T-helper 2 cell treated with Interferon-gamma antibody and Interleukin-4, amounts not matched to agents 5 μg/mL and 100 μg/mL, for 36 hours (primary cell): Measurements from ENCODE around the gene DCDC1.

Experiments
- DNase-seq: peaks from one replicate; pipeline ENCODE4 v3.0.0; 2021; ENCODE audit warnings: low spot score
- H3K27ac Mint-ChIP-seq: one replicate; pipeline ENCODE4 v1.8.0; 2021; ENCODE audit warnings: mild to moderate bottlenecking, mixed read lengths
- H3K27me3 Mint-ChIP-seq: one replicate; pipeline ENCODE4 v1.8.0; 2021; ENCODE audit warnings: low read depth, mixed read lengths
- H3K36me3 Mint-ChIP-seq: one replicate; pipeline ENCODE4 v1.8.0; 2021; ENCODE audit warnings: low read depth, mixed read lengths
- H3K4me1 Mint-ChIP-seq: one replicate; pipeline ENCODE4 v1.8.0; 2021; ENCODE audit warnings: low read depth, mixed read lengths
- H3K4me3 Mint-ChIP-seq: one replicate; pipeline ENCODE4 v1.8.0; 2022; ENCODE audit warnings: mild to moderate bottlenecking, moderate library complexity, mixed read lengths
- H3K9me3 Mint-ChIP-seq: one replicate; pipeline ENCODE4 v1.8.0; 2021; ENCODE audit warnings: mixed read lengths

DCDC1 gene

DNA sequence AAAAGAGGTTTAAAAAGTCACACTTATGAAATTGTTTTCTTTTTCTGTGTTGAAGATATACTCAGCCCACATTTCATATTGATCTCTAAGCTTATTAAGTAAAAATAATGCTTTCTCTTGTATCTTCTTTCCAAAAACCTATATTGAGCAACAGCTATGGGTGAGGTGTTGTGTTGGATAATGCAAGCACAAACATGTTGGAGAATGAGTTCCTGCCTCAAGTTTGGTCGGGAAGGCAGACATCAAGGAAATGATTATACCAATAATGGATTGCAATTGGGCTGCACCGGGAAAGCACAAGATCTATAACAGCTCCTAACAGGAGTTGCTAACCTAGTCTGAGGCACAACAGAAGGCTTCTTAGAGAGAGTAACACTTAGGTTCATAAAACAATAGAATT is 474.5 kb downstream of the DCDC1 start:
- no peaks in the 10 kb centered on the region for H3K9me3 Mint-ChIP-seq
- no peak overlapping the region for H3K27ac Mint-ChIP-seq
- no peaks in the 10 kb centered on the region for H3K27me3 Mint-ChIP-seq
- no peaks in the 10 kb centered on the region for H3K36me3 Mint-ChIP-seq
- H3K4me1 Mint-ChIP-seq: no peaks in the 10 kb centered on the region
- H3K4me3 Mint-ChIP-seq: no peak overlapping the region
- DNase-seq: no peak

DNA sequence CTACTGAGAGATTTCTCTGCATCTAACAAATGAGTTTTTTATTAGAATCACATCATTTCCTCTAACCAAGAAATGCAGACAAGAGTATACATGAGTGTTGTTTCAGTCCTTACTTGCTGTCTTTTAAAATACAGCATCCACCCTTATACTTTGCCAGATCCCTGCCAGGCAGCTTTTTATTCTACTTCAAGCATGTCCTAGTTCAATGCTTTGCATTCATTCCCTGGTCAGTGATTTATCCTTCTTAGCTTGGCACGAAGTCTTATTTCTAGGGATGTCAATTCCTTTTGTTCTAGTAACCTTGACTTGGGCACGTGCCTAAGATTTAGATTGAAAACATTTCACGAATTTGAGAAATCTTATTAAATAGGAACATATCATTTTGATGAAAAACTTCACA is 476.2 kb downstream of the DCDC1 start:
- no peaks in the 10 kb centered on the region for H3K36me3 Mint-ChIP-seq
- no peaks in the 10 kb centered on the region for H3K9me3 Mint-ChIP-seq

DNA sequence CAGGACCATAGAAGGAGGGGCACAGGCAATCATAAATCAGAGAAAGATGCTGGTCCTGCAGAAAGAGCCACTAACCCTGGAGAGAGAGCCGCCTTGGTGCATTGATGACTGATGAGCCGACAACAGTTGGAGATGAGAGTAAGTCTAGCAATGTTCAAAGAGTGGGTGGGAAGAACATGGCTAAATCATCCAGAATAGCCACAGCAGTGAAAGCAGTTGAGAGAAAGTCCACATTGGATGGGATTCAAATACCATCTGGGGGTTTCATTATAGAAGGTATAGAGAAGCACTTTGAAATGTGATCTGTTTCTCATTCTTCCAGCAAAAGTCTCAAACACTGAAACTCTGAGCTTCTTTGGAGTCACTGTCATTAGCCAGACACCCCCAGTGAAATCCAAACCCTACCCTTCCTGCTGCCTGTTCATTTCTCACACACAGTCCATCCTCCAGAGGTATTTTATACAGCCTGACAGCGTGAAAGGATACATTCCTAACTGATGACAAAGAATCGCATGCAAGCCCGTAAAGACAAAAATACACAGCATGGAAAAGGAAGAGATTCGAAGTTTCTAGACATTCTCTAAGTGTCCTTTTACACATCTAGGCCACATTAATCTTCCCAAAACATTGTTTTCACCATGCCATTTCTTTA is 480.3 kb downstream of the DCDC1 start:
- no peak overlapping the region for H3K4me3 Mint-ChIP-seq
- no peak overlapping the region for H3K27ac Mint-ChIP-seq
- H3K36me3 Mint-ChIP-seq: no peaks in the 10 kb centered on the region
- H3K27me3 Mint-ChIP-seq: no peaks in the 10 kb centered on the region
- H3K4me1 Mint-ChIP-seq: no peaks in the 10 kb centered on the region
- no peaks in the 10 kb centered on the region for H3K9me3 Mint-ChIP-seq
- no peak for DNase-seq

More for the DNA sequence above, 476.2 kb downstream of the DCDC1 start:
- no peak for DNase-seq
- no peaks in the 10 kb centered on the region for H3K4me1 Mint-ChIP-seq
- no peak overlapping the region for H3K27ac Mint-ChIP-seq
- no peaks in the 10 kb centered on the region for H3K27me3 Mint-ChIP-seq
- H3K4me3 Mint-ChIP-seq: no peak overlapping the region

DNA sequence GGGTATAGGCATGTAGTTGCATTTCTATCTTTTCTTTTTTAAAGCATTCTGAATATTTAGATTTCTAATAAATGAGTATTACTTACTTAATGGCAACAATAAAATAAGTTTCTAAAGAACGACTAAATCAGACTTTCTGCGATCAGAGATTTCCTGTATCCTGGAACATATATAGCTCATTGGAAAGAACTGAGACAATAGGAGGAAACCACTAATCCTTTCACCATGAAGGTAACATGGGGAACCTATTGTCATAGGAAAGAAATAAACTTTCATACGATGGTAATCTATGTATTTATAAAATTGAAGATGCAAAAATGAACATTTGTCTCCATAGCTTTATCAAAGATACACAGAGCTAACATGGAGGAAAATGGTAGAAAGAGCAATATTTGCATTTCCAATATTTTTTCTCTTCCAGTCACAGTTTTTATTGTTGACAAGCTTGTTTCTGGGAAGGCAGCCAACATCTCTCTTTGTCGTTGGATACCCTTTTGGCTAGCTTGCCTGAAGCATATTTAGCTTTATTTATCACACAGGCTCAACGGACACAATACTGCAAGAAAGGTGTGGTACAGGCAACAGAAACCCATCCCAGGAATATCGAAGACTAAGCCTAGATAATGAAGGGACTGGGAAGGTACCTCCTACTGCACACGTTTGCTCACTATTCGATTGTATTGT is 490.1 kb downstream of the DCDC1 start:
- Mint-ChIP-seq H3K27ac (no peak overlapping the region), H3K27me3 (no peaks in the 10 kb centered on the region), H3K4me3 (no peak overlapping the region), H3K4me1 (no peaks in the 10 kb centered on the region), H3K9me3 (no peaks in the 10 kb centered on the region), H3K36me3 (no peaks in the 10 kb centered on the region)
- DNase-seq: no peak

DNA sequence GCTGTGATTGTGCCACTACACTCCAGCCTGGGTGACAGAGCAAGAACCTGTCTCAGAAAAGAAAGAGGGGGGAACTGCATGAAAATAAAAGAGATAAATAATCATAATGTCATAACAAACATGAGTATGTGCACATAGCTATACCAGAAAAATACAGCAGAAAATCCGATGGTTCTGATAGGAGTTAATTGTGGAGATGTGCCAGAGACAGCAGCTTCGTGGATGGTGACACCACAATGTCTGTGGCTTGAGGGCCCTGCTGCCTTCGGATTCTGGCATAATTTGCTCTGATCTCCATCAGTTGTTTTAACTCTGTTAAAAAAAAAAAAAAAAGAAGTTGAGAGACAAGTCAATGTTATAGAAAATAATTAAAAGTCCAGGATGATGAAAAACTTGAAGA is 491.1 kb downstream of the DCDC1 start:
- H3K9me3 Mint-ChIP-seq: no peaks in the 10 kb centered on the region
- H3K27me3 Mint-ChIP-seq: no peaks in the 10 kb centered on the region
- no peaks in the 10 kb centered on the region for H3K36me3 Mint-ChIP-seq
- no peaks in the 10 kb centered on the region for H3K4me1 Mint-ChIP-seq
- H3K27ac Mint-ChIP-seq: no peak overlapping the region
- no peak overlapping the region for H3K4me3 Mint-ChIP-seq
- DNase-seq: no peak

DNA sequence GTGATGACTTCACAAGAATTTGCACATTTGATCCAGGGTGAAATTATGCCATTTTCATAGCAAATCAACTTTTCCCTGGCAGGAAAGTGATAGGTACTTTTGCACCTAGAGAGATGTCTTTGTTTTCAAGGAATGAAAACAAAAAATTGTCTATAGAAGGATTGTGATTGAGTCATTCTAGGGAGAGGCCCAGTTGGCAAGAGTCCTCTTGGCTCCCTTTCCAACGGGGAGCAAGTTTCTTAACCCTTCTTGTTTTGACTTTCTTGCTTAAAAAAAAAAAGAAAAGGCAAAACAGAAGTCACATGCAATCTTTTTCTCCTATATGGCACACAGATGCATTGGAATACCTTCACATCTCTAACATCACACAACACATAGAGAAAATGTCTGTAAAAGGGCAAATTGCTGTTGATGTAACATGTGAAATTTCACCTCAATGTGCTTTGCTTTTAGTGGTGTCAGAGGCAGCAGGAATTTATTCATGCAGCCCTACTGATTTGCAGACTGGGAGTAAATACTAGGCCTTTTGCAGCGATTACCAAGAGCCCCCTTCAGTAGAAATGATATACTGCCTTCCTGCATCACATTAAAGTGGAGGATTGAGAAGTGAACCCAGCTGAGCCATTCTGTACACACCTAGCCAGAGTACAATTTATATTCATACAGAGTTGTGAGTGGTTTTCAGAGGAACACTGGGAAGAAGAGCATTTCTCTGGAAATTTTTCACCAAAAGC is 492.7 kb downstream of the DCDC1 start:
- Mint-ChIP-seq H3K27ac (no peak overlapping the region), H3K9me3 (no peaks in the 10 kb centered on the region), H3K4me1 (no peaks in the 10 kb centered on the region), H3K4me3 (no peak overlapping the region), H3K27me3 (no peaks in the 10 kb centered on the region), H3K36me3 (no peaks in the 10 kb centered on the region)
- no peak for DNase-seq

DNA sequence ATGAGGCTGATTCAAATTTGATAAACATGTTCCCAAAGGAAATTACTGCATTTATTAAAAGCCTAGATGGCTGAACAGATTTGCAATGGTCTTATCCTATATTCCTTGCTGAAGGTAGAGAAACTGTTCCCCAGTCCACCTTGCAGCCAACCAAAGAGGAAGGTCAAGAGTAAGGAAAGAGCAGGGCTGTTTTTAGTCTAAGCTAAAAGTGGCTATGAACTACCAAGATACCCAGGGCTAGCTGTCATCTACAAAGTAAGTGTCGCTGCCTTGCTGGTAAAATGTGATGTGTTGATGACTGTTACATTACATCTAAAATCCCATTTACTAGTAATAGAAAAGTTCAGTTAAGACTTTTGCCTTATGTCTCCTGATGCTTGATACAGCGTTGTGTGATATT is 493.3 kb downstream of the DCDC1 start:
- no peak overlapping the region for H3K27ac Mint-ChIP-seq
- DNase-seq: no peak
- H3K9me3 Mint-ChIP-seq: no peaks in the 10 kb centered on the region
- H3K36me3 Mint-ChIP-seq: no peaks in the 10 kb centered on the region
- no peaks in the 10 kb centered on the region for H3K27me3 Mint-ChIP-seq
- H3K4me3 Mint-ChIP-seq: no peak overlapping the region
- H3K4me1 Mint-ChIP-seq: no peaks in the 10 kb centered on the region

DNA sequence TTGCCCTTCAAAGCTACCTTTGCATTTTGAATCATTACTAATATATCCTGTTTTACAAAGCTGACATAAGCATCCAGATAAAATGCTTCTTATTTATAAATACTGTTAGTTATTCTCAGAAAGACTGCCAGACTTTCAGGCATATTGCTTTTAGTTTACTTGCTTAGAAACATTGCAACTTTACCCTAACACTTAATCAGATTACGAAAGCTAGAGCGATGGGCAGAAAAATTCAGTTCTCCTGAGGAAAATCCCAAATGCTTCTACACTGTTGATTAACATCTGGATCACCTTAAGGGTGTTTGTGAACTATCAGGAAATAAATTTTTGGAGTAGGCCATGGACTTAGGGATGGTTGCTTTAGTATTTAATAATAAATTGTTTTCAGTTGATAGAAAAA is 493.7 kb downstream of the DCDC1 start:
- no peak overlapping the region for H3K27ac Mint-ChIP-seq
- no peaks in the 10 kb centered on the region for H3K36me3 Mint-ChIP-seq
- no peak overlapping the region for H3K4me3 Mint-ChIP-seq
- no peaks in the 10 kb centered on the region for H3K4me1 Mint-ChIP-seq
- no peaks in the 10 kb centered on the region for H3K9me3 Mint-ChIP-seq
- no peaks in the 10 kb centered on the region for H3K27me3 Mint-ChIP-seq
- no peak for DNase-seq

DNA sequence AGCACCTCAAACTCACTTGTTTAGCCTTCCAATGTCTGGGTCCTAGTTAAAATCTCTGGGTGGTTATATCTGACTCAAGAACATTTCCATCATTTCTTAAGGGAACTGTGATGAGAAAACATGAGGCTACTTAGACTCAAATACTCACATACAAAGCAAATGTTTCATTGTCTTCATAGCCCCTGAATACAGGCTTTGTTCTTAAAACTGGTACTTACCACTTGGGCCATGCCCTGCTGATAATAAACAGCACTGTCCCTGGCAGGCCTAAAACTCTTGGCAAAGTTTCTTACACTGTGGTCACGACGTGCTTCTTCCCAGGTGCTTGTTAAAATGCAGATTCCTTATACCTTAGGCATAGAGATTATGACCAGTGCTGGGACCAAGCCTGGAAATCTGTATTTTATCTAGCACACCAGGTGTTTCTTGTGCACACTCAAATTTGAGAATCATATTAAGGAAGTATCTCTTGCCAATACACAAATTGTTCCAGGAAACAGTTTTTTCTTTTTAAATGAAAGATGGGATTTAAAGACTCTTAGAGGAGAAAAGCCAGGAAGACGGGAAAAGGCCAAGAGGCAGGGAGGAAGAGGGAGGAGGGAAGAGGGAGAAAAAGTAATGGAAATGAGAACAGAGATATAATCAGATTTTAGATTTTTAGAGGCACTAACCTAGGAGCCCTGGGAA is 495.5 kb downstream of the DCDC1 start:
- no peaks in the 10 kb centered on the region for H3K9me3 Mint-ChIP-seq
- H3K4me1 Mint-ChIP-seq: no peaks in the 10 kb centered on the region
- H3K4me3 Mint-ChIP-seq: no peak overlapping the region
- DNase-seq: no peak
- H3K27ac Mint-ChIP-seq: no peak overlapping the region
- no peaks in the 10 kb centered on the region for H3K27me3 Mint-ChIP-seq
- no peaks in the 10 kb centered on the region for H3K36me3 Mint-ChIP-seq

DNA sequence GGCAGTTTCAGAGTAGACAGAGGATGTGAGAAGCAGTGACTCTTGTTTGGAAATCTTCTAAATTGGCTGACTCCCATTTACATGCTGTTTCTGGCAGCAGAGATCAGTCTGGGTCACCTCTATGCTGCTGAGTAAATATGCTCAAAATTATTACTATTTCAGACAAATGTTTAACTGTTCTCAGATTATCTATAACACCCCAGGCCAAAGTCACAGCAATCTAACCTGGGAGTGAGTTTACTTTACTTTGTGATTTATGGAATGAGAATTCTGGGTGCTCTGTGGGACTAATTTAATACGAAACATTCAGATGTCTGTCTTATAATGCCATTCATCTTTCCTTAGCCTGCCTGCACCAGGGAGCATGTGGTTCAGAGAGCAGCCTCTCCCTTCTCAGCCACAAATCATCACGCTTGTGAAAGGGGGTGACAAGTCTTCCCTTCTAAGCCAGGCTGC is 500.9 kb downstream of the DCDC1 start:
- H3K9me3 Mint-ChIP-seq: no peaks in the 10 kb centered on the region
- H3K4me3 Mint-ChIP-seq: no peak overlapping the region
- H3K27me3 Mint-ChIP-seq: no peaks in the 10 kb centered on the region
- H3K27ac Mint-ChIP-seq: no peak overlapping the region
- no peaks in the 10 kb centered on the region for H3K4me1 Mint-ChIP-seq
- DNase-seq: no peak
- H3K36me3 Mint-ChIP-seq: no peaks in the 10 kb centered on the region

DNA sequence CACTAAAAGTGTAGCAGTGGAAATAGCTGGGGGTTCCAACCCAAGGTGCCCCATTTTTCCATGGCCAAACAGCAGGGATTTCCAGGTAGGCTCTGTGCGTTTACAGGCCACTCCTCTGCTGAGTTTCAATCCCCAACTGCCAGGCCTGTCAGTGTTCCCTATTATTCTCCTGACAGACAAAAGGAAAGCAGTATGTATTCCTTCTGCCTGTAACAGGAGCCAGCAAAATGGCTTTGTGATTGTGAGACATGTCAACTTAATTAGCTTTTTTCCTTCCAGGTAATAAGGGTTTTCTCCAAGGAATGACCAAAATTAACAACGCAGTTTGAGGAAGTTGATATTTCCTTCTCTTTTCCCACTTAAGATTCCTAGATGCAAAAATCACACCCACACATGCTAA is 506.3 kb downstream of the DCDC1 start:
- H3K27ac Mint-ChIP-seq: no peak overlapping the region
- no peaks in the 10 kb centered on the region for H3K27me3 Mint-ChIP-seq
- no peaks in the 10 kb centered on the region for H3K9me3 Mint-ChIP-seq
- DNase-seq: no peak
- H3K4me1 Mint-ChIP-seq: no peaks in the 10 kb centered on the region
- no peaks in the 10 kb centered on the region for H3K36me3 Mint-ChIP-seq
- no peak overlapping the region for H3K4me3 Mint-ChIP-seq

DNA sequence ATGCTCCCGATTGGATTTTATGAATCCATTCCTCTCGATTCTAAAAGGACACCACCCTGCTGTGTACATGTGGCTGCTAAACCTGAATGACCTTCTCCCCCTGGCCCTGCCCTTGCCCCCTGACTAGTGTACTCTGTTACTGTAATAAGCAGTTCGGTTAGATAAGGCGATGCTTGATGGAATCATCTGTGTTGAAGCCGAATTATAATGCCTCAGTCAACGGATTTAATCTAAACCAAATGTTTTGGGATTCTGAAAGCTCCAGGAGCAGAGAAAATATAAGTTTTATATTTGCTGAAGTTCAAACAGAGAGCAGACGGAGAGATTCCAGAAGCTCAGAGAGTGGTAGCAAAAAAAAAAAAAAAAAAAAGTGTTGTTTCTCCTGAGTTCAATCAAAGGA is 508.0 kb downstream of the DCDC1 start:
- no peaks in the 10 kb centered on the region for H3K36me3 Mint-ChIP-seq
- H3K9me3 Mint-ChIP-seq: no peaks in the 10 kb centered on the region
- no peak overlapping the region for H3K27ac Mint-ChIP-seq
- H3K4me3 Mint-ChIP-seq: no peak overlapping the region
- DNase-seq: no peak
- no peaks in the 10 kb centered on the region for H3K27me3 Mint-ChIP-seq
- H3K4me1 Mint-ChIP-seq: no peaks in the 10 kb centered on the region

DNA sequence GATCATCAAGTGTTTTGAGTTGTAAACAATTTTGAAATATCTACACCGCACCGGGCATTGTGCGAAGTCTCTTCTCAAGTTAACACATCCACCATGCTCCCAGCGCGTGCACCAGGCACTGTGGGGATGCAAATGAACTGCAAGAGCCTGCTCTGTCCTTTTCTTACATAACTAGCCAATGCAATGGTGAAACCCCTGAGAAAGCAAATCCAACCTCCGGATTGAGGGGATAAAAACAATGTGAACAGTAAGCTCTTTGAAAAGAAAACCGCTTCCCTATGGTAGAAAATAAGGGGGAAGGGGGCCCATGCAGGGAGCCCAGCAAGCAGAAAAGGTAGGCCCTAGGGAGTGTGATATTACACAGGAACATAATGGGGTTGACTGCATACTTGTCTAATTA is 508.5 kb downstream of the DCDC1 start:
- Mint-ChIP-seq H3K27me3 (no peaks in the 10 kb centered on the region), H3K4me3 (no peak overlapping the region), H3K9me3 (no peaks in the 10 kb centered on the region), H3K27ac (no peak overlapping the region), H3K4me1 (no peaks in the 10 kb centered on the region), H3K36me3 (no peaks in the 10 kb centered on the region)
- DNase-seq: no peak

DNA sequence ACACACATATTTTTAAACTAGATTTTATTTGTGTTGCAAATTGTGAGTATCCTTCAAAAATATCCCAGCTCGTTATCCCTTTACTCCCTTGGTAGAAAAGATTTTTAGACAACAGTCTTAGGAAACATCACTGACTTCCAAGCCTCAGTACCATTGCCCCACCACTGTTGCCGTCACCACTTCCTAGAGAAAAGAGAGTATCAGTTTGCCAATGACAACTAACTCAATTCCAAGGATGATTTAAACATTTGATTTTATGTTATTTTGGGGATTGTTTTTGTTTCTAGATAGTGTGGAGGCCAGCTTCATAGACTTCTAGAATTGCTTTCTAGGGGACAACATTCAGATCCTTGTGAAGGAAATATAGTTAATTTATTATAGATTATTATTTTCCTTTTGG is 509.4 kb downstream of the DCDC1 start:
- Mint-ChIP-seq H3K36me3 (no peaks in the 10 kb centered on the region), H3K27me3 (no peaks in the 10 kb centered on the region), H3K4me3 (no peak overlapping the region), H3K27ac (no peak overlapping the region), H3K9me3 (no peaks in the 10 kb centered on the region), H3K4me1 (no peaks in the 10 kb centered on the region)
- no peak for DNase-seq
